Measurements from ENCODE around the gene EMP3.

GRCh38 chr19:48279747-48280146 lies 45.6 kb upstream of the EMP3 start:
- TF ChIP-seq EP300 (IDR thresholded peaks at IDR 0.05) (no peak), CTCF (IDR thresholded peaks at IDR 0.05) (no peak)

All from gastroesophageal sphincter (tissue), 3 donors.